ENCODE results near the gene WDR82.

Gene WDR82

GRCh38 chr3:52237657-52238172 lies 40.7 kb downstream of the WDR82 start:
- TF ChIP-seq TCF4 (CRISPR knock-in tag; IDR thresholded peaks at IDR 0.05; ENCODE audit: borderline replicate concordance) (no peak), TSHZ2 (CRISPR knock-in tag; IDR thresholded peaks at IDR 0.05) (no peak), PPARA (CRISPR knock-in tag; IDR thresholded peaks at IDR 0.05; ENCODE audit: borderline replicate concordance) (no peak), ZFP3 (CRISPR knock-in tag; IDR thresholded peaks at IDR 0.05) (no peak), CSDC2 (CRISPR knock-in tag; IDR thresholded peaks at IDR 0.05) (no peak), ISL1 (CRISPR knock-in tag; IDR thresholded peaks at IDR 0.05) (no peak), CSRNP3 (CRISPR knock-in tag; IDR thresholded peaks at IDR 0.05) (no peak), BACH2 (CRISPR knock-in tag; IDR thresholded peaks at IDR 0.05; ENCODE audit: borderline replicate concordance) (no peak), TOX (CRISPR knock-in tag; IDR thresholded peaks at IDR 0.05; ENCODE audit: borderline replicate concordance) (no peak), RARB (CRISPR knock-in tag; IDR thresholded peaks at IDR 0.05) (no peak), ESRRG (CRISPR knock-in tag; IDR thresholded peaks at IDR 0.05) (no peak), ZC3H10 (CRISPR knock-in tag; IDR thresholded peaks at IDR 0.05) (no peak), ZNF565 (CRISPR knock-in tag; conservative IDR thresholded peaks at IDR 0.05; ENCODE audit: low read depth) (no peak), ZFP30 (CRISPR knock-in tag; IDR thresholded peaks at IDR 0.05) (no peak), SNAI2 (CRISPR knock-in tag; IDR thresholded peaks at IDR 0.05) (no peak), ZNF70 (CRISPR knock-in tag; IDR thresholded peaks at IDR 0.05) (no peak), GLIS3 (CRISPR knock-in tag; IDR thresholded peaks at IDR 0.05) (no peak), POU6F1 (CRISPR knock-in tag; IDR thresholded peaks at IDR 0.05; ENCODE audit: borderline replicate concordance, low read depth) (no peak), OSR1 (CRISPR knock-in tag; IDR thresholded peaks at IDR 0.05) (no peak)
- ATAC-seq, result peak; percentile 88

GRCh38 chr3:52237006-52237656 lies 41.3 kb downstream of the WDR82 start:
- no peak for ATAC-seq

More at GRCh38 chr3:52237006-52237656, 41.3 kb downstream of the WDR82 start:
- no peak for TF ChIP-seq PATZ1 (CRISPR knock-in tag; IDR thresholded peaks at IDR 0.05; ENCODE audit: borderline replicate concordance)
- no peak for TF ChIP-seq TOX (CRISPR knock-in tag; IDR thresholded peaks at IDR 0.05; ENCODE audit: borderline replicate concordance)
- TF ChIP-seq ISL1 (CRISPR knock-in tag; IDR thresholded peaks at IDR 0.05), result no peak
- TF ChIP-seq ESRRG (CRISPR knock-in tag; IDR thresholded peaks at IDR 0.05), result no peak
- TF ChIP-seq CREB5 (CRISPR knock-in tag; IDR thresholded peaks at IDR 0.05; ENCODE audit: low read depth), result no peak
- TF ChIP-seq GLIS3 (CRISPR knock-in tag; IDR thresholded peaks at IDR 0.05), result no peak
